Heart left ventricle (tissue), 16 donors: ENCODE data around the gene AMMECR1. TPM values are rescaled to one million over a fixed set of nuclear protein-coding genes. Genes with fewer than 3 reads are reported as not detected.

Experiments used
- ATAC-seq, 4 donors: fragments of 200-7000 bp; cut with Tn5 transposase; one replicate each; pipeline ENCODE4 v1.9.1; 2020 to 2022; ENCODE audit warnings: moderate library complexity in 4 of 4, mild to moderate bottlenecking in 3 of 4, moderate number of reproducible peaks in 1 of 4
- DNase-seq, 5 donors: peaks; one replicate each; pipeline ENCODE4 v3.0.0-alpha.2; 2020
- H3K27ac ChIP-seq, 12 donors: fragments of 200-600 bp; sonication (generic) in 4 of 12; one replicate each; pipeline versions ENCODE4 v1.5.0 to v1.8.0; 2016 to 2022; ENCODE audit warnings: mild to moderate bottlenecking in 2 of 12
- H3K27me3 ChIP-seq, 9 donors: fragments of 200-600 bp; sonication (generic) in 2 of 9; one replicate each; pipeline versions ENCODE4 v1.5.1 to v1.8.0; 2016 to 2022; ENCODE audit warnings: mild to moderate bottlenecking in 3 of 9
- H3K36me3 ChIP-seq, 9 donors: fragments of 200-600 bp; sonication (generic) in 2 of 9; one replicate each; pipeline versions ENCODE4 v1.5.0 to v1.8.0; 2018 to 2022; ENCODE audit warnings: mild to moderate bottlenecking in 2 of 9
- H3K4me1 ChIP-seq, 12 donors: fragments of 200-600 bp; sonication (generic) in 4 of 12; one replicate each; pipeline versions ENCODE4 v1.5.0 to v1.8.0; 2016 to 2022; ENCODE audit warnings: mild to moderate bottlenecking in 3 of 12
- H3K4me3 ChIP-seq, 12 donors: fragments of 200-600 bp; sonication (generic) in 4 of 12; one replicate each; pipeline versions ENCODE4 v1.5.0 to v1.8.0; 2017 to 2022; ENCODE audit warnings: mild to moderate bottlenecking in 9 of 12, moderate library complexity in 4 of 12
- H3K9me3 ChIP-seq, 12 donors: fragments of 200-600 bp; sonication (generic) in 4 of 12; one replicate each; pipeline versions ENCODE4 v1.5.0 to v1.8.0; 2016 to 2022; ENCODE audit warnings: mild to moderate bottlenecking in 1 of 12
- CTCF ChIP-seq, 12 donors: fragments of 200-600 bp; sonication (generic) in 4 of 12; IDR thresholded peaks; one replicate each; pipeline versions ENCODE4 v1.5.0 to v1.8.0; 2018 to 2022; ENCODE audit warnings: antibody characterized with exemption in 12 of 12, mild to moderate bottlenecking in 5 of 12
- POLR2A ChIP-seq, 2 donors: fragments of 450-650 bp; IDR thresholded peaks; one replicate each; pipeline ENCODE4 v1.6.1; 2017; ENCODE audit warnings: antibody characterized with exemption in 2 of 2, mild to moderate bottlenecking in 2 of 2, moderate library complexity in 2 of 2
- WGBS, 4 donors: extraction: QIAGEN DNeasy Blood & Tissue Kit in 2 of 4; methylation state at CpG; one replicate each; pipeline versions ENCODE4 v1.1.5 to v1.1.7; 2013 to 2018; 5-methylcytosine and 5-hydroxymethylcytosine counted together
- intact Hi-C, 10 donors: fragments of 100-400 bp; cut with DNase I; formaldehyde crosslinking; loops; one replicate each; pipeline versions ENCODE4 v1.11.1 to v1.14.2; 2022
- polyA plus RNA-seq, 2 donors: library from polyadenylated mRNA; stranded (reverse); fragments of 200-250 nt; gene quantifications; one replicate each; pipeline ENCODE4 v1.2.3, GENCODE V29; 2013
- total RNA-seq, 9 donors: library from RNA; depleted of rRNA in 2 of 9; stranded (reverse); fragments of >200 nt in 2 of 9; fragmentation: NEBNext Ultra II Directional in 3 of 9; extraction: Animal tissue kit (Norgen Biotek cat#: 25700) in 3 of 9; gene quantifications; one replicate each; pipeline versions ENCODE4 v1.1.0 to v1.2.4, GENCODE V29; 2016 to 2023
- donor health status: ischemic (EF 13 %, LVEDD 7.1; RV severe dilation, severe dysfunction).
- donor health status: healthy with polysubstance abuse.
- donor health status: DM: no; HTN: yes; CAD: no.
- donor health status: DM: no; HTN: no; CAD: no.
- donor health status: ischemic (EF 25% LVEDD 6.9; RV normal size, moderate dysfunction).
- donor health status: ischemic (EF 25% LVEDD 5.7; RV mildly dilated, moderate dysfunction).
- donor health status: healthy.
- donor health status: DM: yes; HTN: yes; CAD: no.
- donor health status: ischemic (EF 35%, LVEDD 5.7; RV mildly dilated, moderate dysfunction).
- donor health status: nonischemic (EF 11% LVEDD 7.7; RV severe dilation, severe dysfunction).
- donor health status: DM: yes; HTN: yes; CAD: no.
- donor health status: PGD.
- donor health status: ischemic (EF 29% LVEDD 5.4; RV normal size, mild dysfunction).
- donor health status: nonischemic (EF 23%, LVEDD 6.1; RV moderate dilation, normal function).

The AMMECR1 gene
- total and polyA plus RNA-seq, 11 donors = 0.56 to 4.1 (median 1.1) TPM

GRCh38 chrX:110311437-110312230, 6.3 kb downstream of the AMMECR1 start:
- Histone ChIP-seq H3K27ac (no peak overlapping the region), H3K4me1 (peaks cover 0 to 21% (median 1%) of the 10 kb centered on the region in 12 donors), H3K36me3 (no peaks in the 10 kb centered on the region), H3K27me3 (peaks cover 0 to 19% (median 0%) of the 10 kb centered on the region in 9 donors), H3K4me3 (no peak overlapping the region), H3K9me3 (no peaks in the 10 kb centered on the region)
- no peak for ATAC-seq
- no peak for DNase-seq
- intact Hi-C loops = loop anchor here in 5 of 10 donors (10.0 kb wide), 4 partner anchors 47 to 147 kb away; no protein-coding TSS in a partner anchor
- WGBS, 4 donors = 74 to 90% (median 86%) methylated on average over 1 of the region's 1 CpG
- TF ChIP-seq CTCF (IDR thresholded peaks at IDR 0.05) = no peak
- TF ChIP-seq POLR2A (IDR thresholded peaks at IDR 0.05) = no peak

- no peaks in the 10 kb centered on the region for H3K36me3 ChIP-seq
- WGBS, 4 donors = 45 to 70% (median 56%) methylated on average over 1 of the region's 1 CpG
- TF ChIP-seq POLR2A (IDR thresholded peaks at IDR 0.05) = no peak
- TF ChIP-seq CTCF (IDR thresholded peaks at IDR 0.05) = no peak
- DNase-seq = no peak
- ATAC-seq = no peak
- intact Hi-C loops = loop anchor here in 5 of 10 donors (10.0 kb wide), 4 partner anchors 46 to 146 kb away; no protein-coding TSS in a partner anchor
- peaks cover 0 to 20% (median 0%) of the 10 kb centered on the region in 9 donors for H3K27me3 ChIP-seq
- no peak overlapping the region for H3K27ac ChIP-seq
- no peaks in the 10 kb centered on the region for H3K9me3 ChIP-seq
- peaks cover 0 to 17% (median 0%) of the 10 kb centered on the region in 12 donors for H3K4me1 ChIP-seq
- no peak overlapping the region for H3K4me3 ChIP-seq
Observed at GRCh38 chrX:110310896-110311295, 7.0 kb downstream of the AMMECR1 start.

- 14 to 72% (median 37%) methylated on average over 1 of the region's 1 CpG for WGBS, 4 donors
- H3K36me3 ChIP-seq = no peaks in the 10 kb centered on the region
- no peak for TF ChIP-seq POLR2A (IDR thresholded peaks at IDR 0.05)
- intact Hi-C loops = loop anchor here in 5 of 10 donors (10.0 kb wide), 4 partner anchors 45 to 145 kb away; no protein-coding TSS in a partner anchor
- no peak overlapping the region for H3K27ac ChIP-seq
- ATAC-seq (no peak), DNase-seq (no peak)
- peaks cover 0 to 17% (median 0%) of the 10 kb centered on the region in 12 donors for H3K4me1 ChIP-seq
- peaks cover 0 to 20% (median 0%) of the 10 kb centered on the region in 9 donors for H3K27me3 ChIP-seq
- no peak overlapping the region for H3K4me3 ChIP-seq
- H3K9me3 ChIP-seq = no peaks in the 10 kb centered on the region
Observed at GRCh38 chrX:110310000-110310790, 7.7 kb downstream of the AMMECR1 start.

- no peak for ATAC-seq
- no peak for DNase-seq
- no peaks in the 10 kb centered on the region for H3K36me3 ChIP-seq
- no peak for TF ChIP-seq POLR2A (IDR thresholded peaks at IDR 0.05)
- no peak for TF ChIP-seq CTCF (IDR thresholded peaks at IDR 0.05)
- H3K27me3 ChIP-seq = peaks cover 0 to 12% (median 0%) of the 10 kb centered on the region in 9 donors
- WGBS, 4 donors = 85 to 97% (median 91%) methylated on average over 2 of the region's 2 CpGs
- no peak overlapping the region for H3K27ac ChIP-seq
- H3K4me1 ChIP-seq = peaks cover 0 to 17% (median 0%) of the 10 kb centered on the region in 12 donors
- intact Hi-C loops = no loop called here
- H3K9me3 ChIP-seq = no peaks in the 10 kb centered on the region
- H3K4me3 ChIP-seq = no peak overlapping the region
Observed at GRCh38 chrX:110308220-110308619, 9.7 kb downstream of the AMMECR1 start.
